Activated T-cell treated with anti-CD3 and anti-CD28 coated beads, Interleukin-2, amount 50 U/mL, for 72 hours (primary cell): ENCODE data around the gene GMCL1. TPM values are rescaled to one million over a fixed set of nuclear protein-coding genes. Genes with fewer than 3 reads are reported as not detected.
"Not testable (repeated sequence)": the region's sequence is repeated elsewhere in the genome, so short reads cannot be mapped to it uniquely, and the experiment has no call there.

Experiments used
- ATAC-seq, 2 donors: fragments of 150-1000 bp; cut with Tn5 transposase; replicated peaks in 1 of 2; 2 replicates each; pipeline ENCODE4 v1.10.0; 2021; ENCODE audit warnings: moderate library complexity in 2 of 2, mild to moderate bottlenecking in 1 of 2
- DNase-seq, 2 donors: peaks; one replicate each; pipeline ENCODE4 v3.0.0; 2021 to 2022; ENCODE audit warnings: mixed read lengths in 1 of 2
- H3K27ac Mint-ChIP-seq: one replicate; pipeline ENCODE4 v1.8.0; 2022; ENCODE audit warnings: mild to moderate bottlenecking, moderate library complexity, mixed read lengths
- H3K27me3 Mint-ChIP-seq: one replicate; pipeline ENCODE4 v1.8.0; 2022; ENCODE audit warnings: low read depth, mixed read lengths
- H3K36me3 Mint-ChIP-seq, 2 donors: one replicate each; pipeline ENCODE4 v1.8.0; 2022; ENCODE audit warnings: mixed read lengths in 2 of 2, mild to moderate bottlenecking in 1 of 2; ENCODE audit not compliant: insufficient read depth in 2 of 2
- H3K4me1 Mint-ChIP-seq: one replicate; pipeline ENCODE4 v1.8.0; 2022; ENCODE audit warnings: low read depth, mixed read lengths
- H3K4me3 Mint-ChIP-seq, 2 donors: one replicate each; pipeline ENCODE4 v1.8.0; 2022; ENCODE audit warnings: mild to moderate bottlenecking in 2 of 2, mixed read lengths in 2 of 2, moderate library complexity in 2 of 2
- H3K9me3 Mint-ChIP-seq, 2 donors: one replicate each; pipeline ENCODE4 v1.8.0; 2022; ENCODE audit warnings: mixed read lengths in 2 of 2
- total RNA-seq, 2 donors: library from RNA; stranded (reverse); gene quantifications; one replicate each; pipeline ENCODE4 v1.2.3, GENCODE V29; 2022

GMCL1 gene
- total RNA-seq, 2 donors from 2014 or later, result 23.7 to 25.4 TPM

DNA sequence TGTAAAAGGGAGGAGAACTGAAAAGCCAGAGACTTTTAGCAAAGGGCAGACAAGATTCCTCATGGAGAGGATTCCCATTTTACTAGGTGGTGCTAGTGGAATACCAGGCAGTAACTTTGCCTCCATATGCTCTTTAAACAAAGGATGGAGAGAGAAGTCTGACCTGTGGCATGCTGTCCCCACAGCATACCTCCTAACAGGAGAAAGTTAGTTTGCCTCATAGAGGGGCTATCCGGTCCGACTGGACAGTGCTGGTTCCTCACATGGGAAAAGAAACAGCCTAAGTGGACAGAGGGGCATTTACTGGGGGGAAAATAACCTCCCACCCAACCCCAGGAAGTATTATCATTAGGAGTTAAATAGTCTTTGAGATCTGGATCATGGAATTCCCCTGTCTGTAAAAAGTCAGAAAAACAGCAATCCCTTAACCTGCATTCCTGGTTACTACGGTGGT, 31.6 kb upstream of the GMCL1 start:
- ATAC-seq, result no peak
- no peak for DNase-seq
- peaks cover 16% of the 10 kb centered on the region for H3K4me1 Mint-ChIP-seq
- H3K27me3 Mint-ChIP-seq, result no peaks in the 10 kb centered on the region
- H3K27ac Mint-ChIP-seq, result no peak overlapping the region
- peak overlapping the region in 1 of 2 donors; percentile 9 for H3K4me3 Mint-ChIP-seq
- H3K36me3 Mint-ChIP-seq, result no peaks in the 10 kb centered on the region
- H3K9me3 Mint-ChIP-seq, result no peaks in the 10 kb centered on the region

DNA sequence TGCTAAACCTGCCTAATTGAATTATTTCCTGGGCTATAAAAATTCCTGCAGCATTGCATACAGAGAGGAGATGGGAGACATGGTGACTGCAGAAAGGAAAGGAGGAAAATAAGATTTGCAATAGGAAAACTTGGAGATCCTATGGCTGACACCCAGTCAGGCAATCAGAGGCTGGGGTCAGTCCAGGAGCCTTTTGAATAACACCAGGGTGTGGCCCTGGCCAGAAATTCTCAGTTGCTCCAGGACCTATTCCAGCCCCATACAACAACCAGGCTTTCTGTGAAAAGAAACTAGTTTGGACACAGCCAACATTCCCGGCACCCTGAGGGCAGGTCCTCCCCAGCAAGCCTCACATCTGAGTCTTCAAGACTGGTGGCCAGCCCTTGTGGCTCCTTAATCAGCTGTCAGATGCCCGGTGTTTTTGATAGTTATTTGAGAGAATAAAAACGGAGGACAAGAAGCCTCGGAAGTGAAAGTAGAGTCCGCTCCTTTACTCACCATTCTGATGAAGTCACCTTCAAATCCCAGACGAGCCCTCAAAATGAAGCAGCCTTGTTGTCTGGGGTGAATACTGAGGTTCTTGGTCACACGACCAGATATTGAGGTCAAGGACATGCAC, 31.1 kb upstream of the GMCL1 start:
- no peak for DNase-seq
- no peaks in the 10 kb centered on the region for H3K27me3 Mint-ChIP-seq
- no peak for ATAC-seq
- H3K27ac Mint-ChIP-seq, result no peak overlapping the region
- peaks cover 16% of the 10 kb centered on the region for H3K4me1 Mint-ChIP-seq
- no peaks in the 10 kb centered on the region for H3K9me3 Mint-ChIP-seq
- no peaks in the 10 kb centered on the region for H3K36me3 Mint-ChIP-seq
- peak overlapping the region; percentile 37 to 52 for H3K4me3 Mint-ChIP-seq

GRCh38 chr2:69798909-69799526, 30.4 kb upstream of the GMCL1 start:
- no peaks in the 10 kb centered on the region for H3K36me3 Mint-ChIP-seq
- H3K27ac Mint-ChIP-seq, result no peak overlapping the region
- DNase-seq, result no peak
- H3K27me3 Mint-ChIP-seq, result no peaks in the 10 kb centered on the region
- H3K9me3 Mint-ChIP-seq, result no peaks in the 10 kb centered on the region
- H3K4me3 Mint-ChIP-seq, result peak overlapping the region; percentile 37 to 52
- no peak for ATAC-seq
- H3K4me1 Mint-ChIP-seq, result peaks cover 16% of the 10 kb centered on the region

DNA sequence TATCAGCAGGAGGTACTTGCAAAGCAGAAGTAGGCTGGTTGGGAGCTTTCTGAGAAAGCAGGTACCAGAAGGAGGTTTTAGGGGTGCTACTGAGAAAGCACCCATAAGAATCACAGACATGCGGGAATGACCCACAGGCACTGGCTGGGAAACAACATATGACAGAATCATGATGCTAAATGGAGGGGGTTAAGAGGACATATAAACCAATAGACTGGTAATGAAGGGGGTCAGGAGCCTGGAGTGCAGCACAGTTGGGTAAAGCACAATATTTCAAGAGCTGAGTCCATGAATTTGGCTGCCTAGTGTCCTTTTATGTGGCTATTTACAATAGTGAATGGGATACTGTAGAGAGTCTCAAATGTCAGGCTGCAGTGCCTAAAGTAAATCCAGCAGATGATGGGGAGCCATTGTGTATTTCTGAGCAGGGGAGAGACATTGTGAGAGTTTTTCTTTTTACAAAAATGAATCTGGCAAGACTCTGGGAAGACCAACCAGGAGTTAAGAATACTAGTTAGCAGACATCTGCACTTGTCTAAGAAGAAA, 27.6 kb upstream of the GMCL1 start:
- ATAC-seq (no peak), DNase-seq (no peak)
- Mint-ChIP-seq H3K4me3 (no peak overlapping the region), H3K27me3 (no peaks in the 10 kb centered on the region), H3K4me1 (peaks cover 22% of the 10 kb centered on the region), H3K9me3 (no peaks in the 10 kb centered on the region), H3K27ac (no peak overlapping the region), H3K36me3 (no peaks in the 10 kb centered on the region)

- not testable (repeated sequence) for H3K27me3 Mint-ChIP-seq, DNase-seq, H3K27ac Mint-ChIP-seq, H3K36me3 Mint-ChIP-seq, ATAC-seq, H3K4me3 Mint-ChIP-seq, H3K9me3 Mint-ChIP-seq
- H3K4me1 Mint-ChIP-seq, result peaks cover 22% of the 10 kb centered on the region
Observed at GRCh38 chr2:69802781-69803367, 26.6 kb upstream of the GMCL1 start.

- Mint-ChIP-seq H3K4me3 (no peak overlapping the region), H3K27ac (no peak overlapping the region), H3K36me3 (no peaks in the 10 kb centered on the region), H3K9me3 (no peaks in the 10 kb centered on the region), H3K27me3 (no peaks in the 10 kb centered on the region), H3K4me1 (peaks cover 6% of the 10 kb centered on the region)
- DNase-seq, result no peak
- ATAC-seq, result no peak
Observed at GRCh38 chr2:69804416-69804815, 25.0 kb upstream of the GMCL1 start.

DNA sequence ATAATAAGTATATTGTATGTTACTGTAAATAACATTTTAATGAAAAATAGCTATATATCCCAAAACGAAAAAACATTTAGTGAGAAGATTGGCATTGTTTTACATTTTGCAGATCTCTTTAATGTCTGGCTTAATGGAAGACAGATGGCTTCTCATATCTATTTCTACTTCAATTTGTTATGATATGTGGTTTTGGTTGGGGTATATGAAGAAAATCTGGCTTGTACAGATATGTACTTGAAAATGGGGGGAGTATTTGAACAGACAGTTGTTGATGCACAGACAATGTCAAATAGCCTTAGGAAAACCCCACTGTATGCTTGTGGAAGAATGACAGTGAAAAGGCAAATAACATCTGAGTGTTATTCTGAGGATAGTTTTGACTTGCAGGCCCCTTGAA, 23.6 kb upstream of the GMCL1 start:
- no peaks in the 10 kb centered on the region for H3K9me3 Mint-ChIP-seq
- DNase-seq (no peak), ATAC-seq (no peak)
- no peak overlapping the region for H3K4me3 Mint-ChIP-seq
- H3K27me3 Mint-ChIP-seq, result no peaks in the 10 kb centered on the region
- peaks cover 6% of the 10 kb centered on the region for H3K4me1 Mint-ChIP-seq
- no peaks in the 10 kb centered on the region for H3K36me3 Mint-ChIP-seq
- no peak overlapping the region for H3K27ac Mint-ChIP-seq

- Mint-ChIP-seq H3K27me3 (no peaks in the 10 kb centered on the region), H3K36me3 (no peaks in the 10 kb centered on the region), H3K4me1 (peaks cover 6% of the 10 kb centered on the region), H3K27ac (no peak overlapping the region), H3K4me3 (no peak overlapping the region), H3K9me3 (no peaks in the 10 kb centered on the region)
- ATAC-seq, result no peak
- DNase-seq, result no peak
Observed at GRCh38 chr2:69807821-69808540, 21.5 kb upstream of the GMCL1 start.

DNA sequence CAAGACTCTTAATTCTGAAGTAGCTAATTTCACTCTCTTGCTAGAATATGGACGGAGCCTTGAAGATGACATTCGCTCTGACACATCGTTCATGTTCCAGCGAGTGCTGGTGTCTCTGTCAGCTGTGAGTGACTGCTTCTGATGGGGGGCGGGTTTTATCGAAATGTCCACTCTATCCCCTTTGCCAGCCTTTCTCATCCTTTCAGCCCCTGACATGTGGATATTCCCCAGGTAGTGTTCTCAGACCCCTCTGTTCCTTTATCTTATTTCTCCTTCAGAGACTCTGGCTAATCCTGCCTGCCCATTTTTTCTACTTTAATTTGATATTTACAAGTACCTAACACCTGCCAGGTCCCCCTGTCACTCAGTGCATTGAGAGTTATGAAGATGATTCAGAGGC, 18.9 kb upstream of the GMCL1 start:
- DNase-seq (no peak), ATAC-seq (no peak)
- no peak overlapping the region for H3K4me3 Mint-ChIP-seq
- no peak overlapping the region for H3K27ac Mint-ChIP-seq
- H3K36me3 Mint-ChIP-seq, result no peaks in the 10 kb centered on the region
- H3K9me3 Mint-ChIP-seq, result no peaks in the 10 kb centered on the region
- H3K4me1 Mint-ChIP-seq, result no peaks in the 10 kb centered on the region
- H3K27me3 Mint-ChIP-seq, result no peaks in the 10 kb centered on the region

- Mint-ChIP-seq H3K9me3 (no peaks in the 10 kb centered on the region), H3K36me3 (no peaks in the 10 kb centered on the region)
Observed at GRCh38 chr2:69811018-69811417, 18.4 kb upstream of the GMCL1 start.

DNA sequence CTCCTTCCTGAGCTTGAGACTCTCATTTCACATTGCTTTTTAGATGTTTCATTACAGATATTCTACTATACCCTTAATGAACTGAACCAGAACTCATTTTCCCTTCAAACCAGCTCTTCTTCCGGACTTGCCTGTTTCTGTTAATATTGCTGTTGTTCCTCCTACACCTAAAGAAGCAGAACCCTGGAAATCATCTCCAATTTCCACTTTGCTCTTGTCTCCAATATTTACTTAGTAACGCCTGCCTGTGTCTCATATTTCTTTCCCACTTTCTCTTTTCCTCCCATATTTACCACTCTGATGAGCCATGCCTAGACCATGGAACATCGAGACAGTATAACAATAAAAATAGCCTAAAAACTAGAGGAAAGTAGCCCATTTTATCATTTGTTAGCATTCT, 17.9 kb upstream of the GMCL1 start:
- Mint-ChIP-seq H3K4me3 (no peak overlapping the region), H3K4me1 (peaks cover 4% of the 10 kb centered on the region)

More at GRCh38 chr2:69811018-69811417, 18.4 kb upstream of the GMCL1 start:
- no peaks in the 10 kb centered on the region for H3K4me1 Mint-ChIP-seq
- H3K27ac Mint-ChIP-seq, result no peak overlapping the region
- H3K27me3 Mint-ChIP-seq, result no peaks in the 10 kb centered on the region
- ATAC-seq (no peak), DNase-seq (no peak)
- H3K4me3 Mint-ChIP-seq, result no peak overlapping the region

GRCh38 chr2:69815717-69816116, 13.7 kb upstream of the GMCL1 start:
- ATAC-seq, result no peak
- Mint-ChIP-seq H3K4me3 (no peak overlapping the region), H3K4me1 (peaks cover 10% of the 10 kb centered on the region), H3K27me3 (no peaks in the 10 kb centered on the region), H3K27ac (no peak overlapping the region), H3K9me3 (no peaks in the 10 kb centered on the region), H3K36me3 (no peaks in the 10 kb centered on the region)
- DNase-seq, result no peak

More for the DNA sequence above, 17.9 kb upstream of the GMCL1 start:
- no peaks in the 10 kb centered on the region for H3K27me3 Mint-ChIP-seq
- H3K9me3 Mint-ChIP-seq, result no peaks in the 10 kb centered on the region
- no peak overlapping the region for H3K27ac Mint-ChIP-seq
- H3K36me3 Mint-ChIP-seq, result no peaks in the 10 kb centered on the region
- DNase-seq (no peak), ATAC-seq (no peak)

DNA sequence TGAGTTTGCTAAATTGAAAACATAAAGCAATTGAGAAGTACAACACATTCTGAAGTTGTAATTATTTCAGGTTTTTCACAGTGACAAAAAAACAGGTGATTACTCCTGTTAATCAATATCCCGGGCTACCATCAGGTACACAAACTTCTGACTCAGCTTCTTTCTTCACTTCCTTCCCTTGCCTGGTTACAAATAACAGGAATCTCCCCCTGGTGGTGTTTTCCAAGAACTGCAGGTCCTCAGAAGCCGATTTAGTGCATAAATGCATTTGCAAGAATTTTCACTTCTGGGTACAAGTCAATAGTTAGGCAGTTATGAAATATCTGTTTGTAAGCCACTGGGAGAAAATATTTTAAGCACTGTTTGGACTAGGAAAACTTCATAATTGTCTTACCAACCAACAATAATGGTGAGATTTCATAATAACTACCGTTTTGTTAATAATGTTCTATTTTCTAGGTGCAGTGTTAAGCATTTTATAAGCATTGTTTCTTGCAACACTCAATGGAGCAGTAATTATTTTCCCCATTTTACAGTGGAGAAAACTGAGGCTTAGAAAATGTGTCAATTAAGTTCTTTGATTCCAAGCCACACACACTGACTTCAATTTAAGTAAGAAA, 12.4 kb upstream of the GMCL1 start:
- H3K36me3 Mint-ChIP-seq, result no peaks in the 10 kb centered on the region
- H3K4me1 Mint-ChIP-seq, result peaks cover 10% of the 10 kb centered on the region
- no peak overlapping the region for H3K27ac Mint-ChIP-seq
- no peaks in the 10 kb centered on the region for H3K9me3 Mint-ChIP-seq
- DNase-seq (peak; percentile 74 to 75), ATAC-seq (peak; percentile 38 to 59)
- H3K27me3 Mint-ChIP-seq, result no peaks in the 10 kb centered on the region
- no peak overlapping the region for H3K4me3 Mint-ChIP-seq
